Right ventricle myocardium inferior (tissue), 1 donor: ENCODE data around the gene MCM9. TPM values are rescaled to one million over a fixed set of nuclear protein-coding genes. Genes with fewer than 3 reads are reported as not detected.

Experiments
- ATAC-seq: fragments of 200-7000 bp; cut with Tn5 transposase; one replicate; pipeline ENCODE4 v1.9.1; 2020; ENCODE audit warnings: mild to moderate bottlenecking, moderate library complexity
- DNase-seq: peaks from one replicate; pipeline ENCODE4 v3.0.0; 2021; ENCODE audit errors: missing footprints
- intact Hi-C: fragments of 100-400 bp; cut with DNase I; formaldehyde crosslinking; loops from one replicate; pipeline ENCODE4 v1.11.0; 2022
- total RNA-seq: library from RNA; stranded (reverse); fragmentation: NEBNext Ultra II Directional; extraction: Animal tissue kit (Norgen Biotek cat#: 25700); gene quantifications from one replicate; pipeline ENCODE4 v1.2.1, GENCODE V29; 2021
- donor health status: DM: no; HTN: yes; CAD: no; lungs with severe emphysema.

The MCM9 gene
- total RNA-seq, 1 donor from 2014 or later = 4.5 TPM

DNA sequence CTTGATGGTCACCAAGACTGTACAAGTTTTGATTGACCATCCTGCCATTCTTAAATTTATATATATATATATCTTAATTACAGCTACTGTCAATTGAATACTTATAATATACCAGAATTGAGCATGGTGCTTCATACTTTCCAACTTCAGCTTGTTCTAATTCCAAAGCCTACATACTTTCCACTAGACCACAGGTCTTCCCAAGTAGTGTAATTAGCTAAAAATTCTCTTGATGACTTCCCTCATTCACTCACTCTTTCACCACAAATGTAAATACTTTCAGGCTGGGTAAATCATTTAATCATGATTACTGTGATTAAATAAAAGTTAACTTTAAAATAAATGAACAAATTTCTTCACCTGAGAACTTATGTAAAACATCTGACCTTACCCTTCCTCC is 37.6 kb downstream of the MCM9 start:
- ATAC-seq (no peak), DNase-seq (no peak)
- intact Hi-C loops = loop anchor here (10.0 kb wide), 1 partner anchor 243 kb away; the partner anchor contains the start of gene CEP85L

DNA sequence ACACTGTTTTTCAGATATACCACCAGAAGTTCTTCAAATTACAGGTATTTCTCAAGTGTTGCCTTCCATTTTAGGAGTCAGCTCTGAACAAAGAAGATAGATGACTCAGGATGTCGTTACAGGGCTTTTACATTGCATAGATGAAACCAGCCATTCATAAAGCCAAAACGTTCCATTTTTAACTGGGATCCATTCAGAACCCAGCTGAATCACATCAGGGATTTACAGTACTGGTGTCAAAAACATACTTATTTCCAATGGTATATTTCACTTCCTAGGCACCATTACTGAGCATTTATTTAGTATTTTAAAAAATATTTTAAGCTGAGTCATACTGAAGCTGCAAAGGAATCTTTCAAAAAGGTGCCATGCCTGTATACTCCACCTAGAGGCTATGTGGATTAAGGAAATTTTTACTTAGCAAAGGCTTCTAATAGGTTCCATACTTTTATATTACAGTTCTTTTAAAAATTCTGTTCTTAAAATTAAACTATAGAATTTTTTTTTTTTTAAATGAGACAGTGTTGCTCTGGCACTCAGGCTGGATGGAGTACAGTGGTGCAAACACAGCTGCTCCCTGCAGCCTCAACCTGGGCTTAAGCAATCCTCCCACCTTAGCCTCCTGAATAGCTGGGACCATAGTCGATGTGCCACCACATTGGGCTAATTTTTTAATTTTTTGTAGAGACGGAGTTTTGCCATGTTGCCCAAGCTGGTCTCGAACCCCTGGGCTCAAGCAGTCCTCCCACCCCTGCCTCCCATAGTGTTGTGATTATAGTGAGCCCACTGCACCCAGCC is 38.4 kb downstream of the MCM9 start:
- no peak for ATAC-seq
- intact Hi-C loops = loop anchor here (10.0 kb wide), 1 partner anchor 242 kb away; the partner anchor contains the start of gene CEP85L
- DNase-seq = no peak

- intact Hi-C loops = loop anchor here (2.0 to 10.0 kb wide), 2 partner anchors 39 to 241 kb away; partner anchors contain the start of genes CEP85L and MCM9
- ATAC-seq (no peak), DNase-seq (no peak)
Measured at GRCh38 chr6:118895859-118896258, 39.1 kb downstream of the MCM9 start.

GRCh38 chr6:118895261-118895560 is 39.7 kb downstream of the MCM9 start:
- DNase-seq (no peak), ATAC-seq (no peak)
- intact Hi-C loops = loop anchor here (2.0 to 10.0 kb wide), 2 partner anchors 40 to 240 kb away; partner anchors contain the start of genes CEP85L and MCM9

DNA sequence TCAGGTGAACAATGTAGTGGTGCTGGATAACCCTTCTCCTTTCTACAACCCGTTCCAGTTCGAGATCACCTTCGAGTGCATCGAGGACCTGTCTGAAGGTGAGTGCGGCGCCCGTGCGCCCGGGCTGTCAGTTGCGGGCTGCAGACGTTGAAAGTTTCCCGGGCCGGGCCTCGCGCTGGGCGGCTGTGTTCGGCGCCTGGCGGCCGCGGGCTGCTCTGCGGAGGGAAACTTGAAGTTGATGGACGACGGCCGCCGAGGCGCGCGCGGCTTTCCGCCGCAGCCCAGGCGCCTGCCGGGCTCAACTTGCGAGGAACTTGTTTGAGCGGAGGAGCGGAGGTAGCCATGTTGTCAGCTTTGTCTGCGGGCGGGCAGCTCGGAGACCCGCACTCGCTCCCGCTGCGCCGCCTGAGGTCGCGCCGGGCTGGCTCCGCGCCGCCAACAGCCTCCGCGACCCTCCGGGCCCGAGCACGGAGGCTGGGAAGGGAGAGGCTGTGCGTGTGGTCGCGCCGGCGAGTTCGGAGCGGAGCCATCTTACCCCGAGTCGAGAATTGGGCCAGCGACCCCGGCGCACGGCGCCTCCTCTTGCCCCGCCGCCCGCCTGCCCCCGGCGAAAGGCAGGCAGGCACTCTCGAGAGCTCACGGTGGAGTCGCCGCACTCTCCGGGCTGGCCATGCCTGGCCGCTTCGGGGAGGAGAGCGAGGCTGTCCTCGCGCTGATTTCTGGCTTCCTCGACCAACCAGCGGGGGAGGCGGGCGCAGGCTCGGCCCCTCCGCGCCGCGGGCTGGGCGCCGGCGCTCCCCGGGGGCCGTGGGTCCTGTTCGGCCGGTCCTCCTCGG is 40.3 kb downstream of the MCM9 start:
- DNase-seq (peak; percentile 84), ATAC-seq (peak; percentile 74)
- intact Hi-C loops = loop anchor here (2.0 to 10.0 kb wide), 2 partner anchors 40 to 240 kb away; partner anchors contain the start of genes CEP85L and MCM9

DNA sequence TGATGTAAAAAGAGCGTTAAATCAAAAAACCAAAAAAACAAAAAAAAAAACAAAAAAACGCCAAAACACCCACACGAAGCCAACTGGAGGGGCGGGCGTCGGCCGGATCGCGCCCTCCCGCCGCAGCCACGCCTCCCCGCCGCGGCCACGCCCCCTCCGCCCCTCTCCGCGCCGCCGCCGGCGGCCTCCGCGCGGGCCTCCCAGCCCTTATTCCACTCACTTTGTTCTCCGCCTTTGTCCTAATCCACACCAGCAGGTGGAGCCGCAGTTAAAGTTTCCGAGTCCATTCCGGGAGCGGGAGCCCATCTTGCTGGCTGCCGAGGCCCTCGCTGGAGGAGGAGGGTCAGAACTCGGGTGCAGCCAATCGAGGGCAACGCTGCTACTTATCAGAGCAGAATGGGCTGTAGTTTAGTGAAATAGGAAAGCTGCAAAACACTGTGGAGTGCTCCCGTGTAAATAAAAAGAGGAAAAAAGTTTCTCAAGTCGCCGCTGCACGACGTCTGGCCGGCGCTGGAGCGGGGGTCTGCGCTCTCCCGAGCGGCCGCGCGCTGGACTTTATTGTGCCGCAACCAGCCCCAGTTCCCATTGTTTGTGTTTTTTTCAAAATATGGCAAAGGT is 41.0 kb downstream of the MCM9 start, which contains the start of gene ASF1A:
TSS of gene ASF1A (plus strand) at position 346 of the 618 bp plus-strand sequence. CDS start at position 608, 262 bp downstream.
- DNase-seq (peak; percentile 97), ATAC-seq (peak; percentile 96)
- intact Hi-C loops = loop anchor here (2.0 to 10.0 kb wide), 2 partner anchors 41 to 239 kb away; partner anchors contain the start of genes CEP85L and MCM9

DNA sequence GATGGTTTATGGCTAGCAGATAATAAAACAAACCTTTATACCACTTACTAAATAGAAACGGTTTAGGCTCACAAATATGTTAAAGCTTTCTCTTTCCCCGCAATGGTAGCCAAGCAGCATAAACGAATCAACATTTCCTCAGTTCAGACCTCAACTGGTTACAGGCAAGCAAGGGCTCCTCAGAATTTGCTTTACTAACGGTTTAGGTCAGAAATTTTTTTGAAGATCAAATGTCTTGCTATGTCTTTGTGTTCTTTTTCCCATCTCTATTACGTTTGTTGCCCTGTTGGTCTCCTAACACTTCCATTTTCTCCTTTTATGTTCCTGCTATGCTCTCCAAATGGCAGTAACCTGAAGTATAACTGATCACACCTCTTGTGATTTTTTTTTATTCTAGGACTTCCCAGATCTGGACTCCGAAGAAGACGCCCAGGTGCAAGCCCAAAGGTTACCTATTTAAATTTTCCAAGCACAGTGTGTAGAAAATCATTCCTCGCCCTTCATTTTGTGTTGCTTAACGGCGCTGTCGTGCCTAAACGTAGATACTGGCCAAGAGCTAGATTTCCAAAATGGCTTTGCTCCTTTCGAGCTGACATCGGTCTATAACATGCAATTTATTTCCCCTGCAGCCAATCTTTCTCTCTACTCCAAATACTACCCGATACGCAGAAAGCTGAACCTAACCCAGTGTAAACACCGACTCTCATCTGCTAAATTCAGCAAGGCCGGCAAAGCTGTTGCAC is 41.7 kb downstream of the MCM9 start:
- ATAC-seq (no peak), DNase-seq (no peak)
- intact Hi-C loops = loop anchor here (10.0 kb wide), 1 partner anchor 238 kb away; the partner anchor contains the start of gene CEP85L

DNA sequence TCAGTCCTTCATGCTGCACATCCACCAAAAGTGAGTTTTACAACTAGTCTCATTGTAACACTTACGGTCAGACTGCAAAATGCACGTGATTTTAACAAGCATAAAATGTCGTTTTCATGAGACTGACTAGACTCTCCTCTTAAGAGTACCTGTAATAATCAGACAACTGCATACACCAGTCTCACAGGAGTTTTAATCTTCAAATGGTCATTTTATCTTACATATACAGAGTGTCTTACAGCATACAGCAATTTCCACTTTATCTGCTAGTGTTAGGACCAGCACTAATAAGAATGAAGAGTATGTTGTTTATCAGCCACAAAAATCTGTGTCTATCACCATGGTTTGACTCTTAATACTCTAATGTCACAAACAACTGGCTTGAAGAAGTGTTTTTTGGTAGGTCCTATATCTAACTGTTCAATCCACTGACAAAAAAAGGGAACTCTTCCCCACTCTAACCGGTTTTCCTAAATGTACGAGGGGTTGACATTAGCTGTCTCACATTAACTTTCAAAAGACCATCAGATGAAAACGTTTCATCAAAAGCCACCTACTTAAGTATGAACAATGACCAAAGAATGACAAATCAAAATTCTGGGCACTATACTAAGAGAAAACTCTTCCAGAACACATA is 42.5 kb downstream of the MCM9 start:
- intact Hi-C loops = loop anchor here (10.0 kb wide), 1 partner anchor 238 kb away; the partner anchor contains the start of gene CEP85L
- DNase-seq (no peak), ATAC-seq (no peak)

GRCh38 chr6:118890997-118891790 is 43.8 kb downstream of the MCM9 start:
- ATAC-seq (no peak), DNase-seq (no peak)
- intact Hi-C loops = loop anchor here (10.0 kb wide), 1 partner anchor 236 kb away; the partner anchor contains the start of gene CEP85L

DNA sequence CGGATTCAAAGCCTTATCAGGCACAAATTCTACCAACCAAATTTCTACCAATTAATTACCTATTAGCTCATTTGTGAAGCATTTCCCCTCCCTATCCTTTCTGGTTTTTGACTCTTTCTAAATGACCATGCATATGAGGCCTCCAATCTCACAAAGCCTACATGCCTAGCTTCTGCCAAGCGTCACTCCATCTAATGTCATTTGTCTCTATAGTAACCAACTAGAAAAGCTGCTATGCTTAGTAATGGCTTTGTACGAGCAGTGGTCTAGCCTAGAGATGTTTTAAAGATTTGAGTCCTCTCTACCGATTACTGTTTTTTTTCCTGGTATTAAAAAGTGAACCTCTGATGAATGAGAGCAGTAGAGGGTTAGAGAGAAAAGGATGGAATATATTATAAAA is 45.8 kb downstream of the MCM9 start:
- ATAC-seq = no peak
- intact Hi-C loops = no loop called here
- no peak for DNase-seq

- DNase-seq = no peak
- intact Hi-C loops = no loop called here
- no peak for ATAC-seq
Measured at GRCh38 chr6:118886641-118887040, 48.3 kb downstream of the MCM9 start.

- DNase-seq (no peak), ATAC-seq (no peak)
- intact Hi-C loops = no loop called here
Measured at GRCh38 chr6:118882314-118882905, 52.5 kb downstream of the MCM9 start.

GRCh38 chr6:118881440-118882313 is 53.3 kb downstream of the MCM9 start:
- ATAC-seq = no peak
- DNase-seq = no peak
- intact Hi-C loops = no loop called here

- DNase-seq (no peak), ATAC-seq (no peak)
Measured at GRCh38 chr6:118877806-118878205, 57.2 kb downstream of the MCM9 start.

DNA sequence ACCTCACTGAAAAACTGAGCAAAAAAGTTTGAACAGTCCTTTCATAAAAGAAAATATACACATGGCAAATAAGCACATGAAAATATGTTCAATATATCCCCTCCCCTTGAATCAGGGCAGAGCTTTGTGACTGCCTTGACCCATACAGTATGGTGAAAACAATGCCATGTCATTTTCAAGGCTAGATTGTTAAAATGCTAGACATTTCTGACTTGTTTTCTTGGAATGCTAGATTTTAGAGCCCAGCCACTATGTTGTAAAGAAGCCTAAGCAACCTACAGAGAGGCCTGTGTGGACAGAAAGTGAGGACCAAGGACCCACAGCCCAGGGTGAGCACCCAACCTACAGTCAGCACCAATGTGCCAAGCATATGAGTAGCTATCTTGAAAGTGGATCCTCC is 58.1 kb downstream of the MCM9 start:
- DNase-seq (no peak), ATAC-seq (no peak)
- intact Hi-C loops = no loop called here

More at GRCh38 chr6:118877806-118878205, 57.2 kb downstream of the MCM9 start:
- intact Hi-C loops = no loop called here

GRCh38 chr6:118876198-118876597 is 58.8 kb downstream of the MCM9 start:
- no peak for DNase-seq
- no peak for ATAC-seq
- intact Hi-C loops = no loop called here
